Measurements from ENCODE around the gene TFCP2L1. TPM values are rescaled to one million over a fixed set of nuclear protein-coding genes. Genes with fewer than 3 reads are reported as not detected.
"Not testable (repeated sequence)": the region's sequence is repeated elsewhere in the genome, so short reads cannot be mapped to it uniquely, and the experiment has no call there.

Gene TFCP2L1, protein sequence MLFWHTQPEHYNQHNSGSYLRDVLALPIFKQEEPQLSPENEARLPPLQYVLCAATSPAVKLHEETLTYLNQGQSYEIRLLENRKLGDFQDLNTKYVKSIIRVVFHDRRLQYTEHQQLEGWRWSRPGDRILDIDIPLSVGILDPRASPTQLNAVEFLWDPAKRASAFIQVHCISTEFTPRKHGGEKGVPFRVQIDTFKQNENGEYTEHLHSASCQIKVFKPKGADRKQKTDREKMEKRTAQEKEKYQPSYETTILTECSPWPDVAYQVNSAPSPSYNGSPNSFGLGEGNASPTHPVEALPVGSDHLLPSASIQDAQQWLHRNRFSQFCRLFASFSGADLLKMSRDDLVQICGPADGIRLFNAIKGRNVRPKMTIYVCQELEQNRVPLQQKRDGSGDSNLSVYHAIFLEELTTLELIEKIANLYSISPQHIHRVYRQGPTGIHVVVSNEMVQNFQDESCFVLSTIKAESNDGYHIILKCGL
- under 1 TPM in 9 of 10 donors, not detected in 1; 0.02 to 0.60 (median 0.14) TPM for total RNA-seq
- under 1 TPM; 0.03 to 0.15 TPM for polyA plus RNA-seq
- long read RNA-seq, donor 1: 0 reads
- long read RNA-seq, donor 2: 0 reads
- long read RNA-seq, donor 3: 0 reads

DNA sequence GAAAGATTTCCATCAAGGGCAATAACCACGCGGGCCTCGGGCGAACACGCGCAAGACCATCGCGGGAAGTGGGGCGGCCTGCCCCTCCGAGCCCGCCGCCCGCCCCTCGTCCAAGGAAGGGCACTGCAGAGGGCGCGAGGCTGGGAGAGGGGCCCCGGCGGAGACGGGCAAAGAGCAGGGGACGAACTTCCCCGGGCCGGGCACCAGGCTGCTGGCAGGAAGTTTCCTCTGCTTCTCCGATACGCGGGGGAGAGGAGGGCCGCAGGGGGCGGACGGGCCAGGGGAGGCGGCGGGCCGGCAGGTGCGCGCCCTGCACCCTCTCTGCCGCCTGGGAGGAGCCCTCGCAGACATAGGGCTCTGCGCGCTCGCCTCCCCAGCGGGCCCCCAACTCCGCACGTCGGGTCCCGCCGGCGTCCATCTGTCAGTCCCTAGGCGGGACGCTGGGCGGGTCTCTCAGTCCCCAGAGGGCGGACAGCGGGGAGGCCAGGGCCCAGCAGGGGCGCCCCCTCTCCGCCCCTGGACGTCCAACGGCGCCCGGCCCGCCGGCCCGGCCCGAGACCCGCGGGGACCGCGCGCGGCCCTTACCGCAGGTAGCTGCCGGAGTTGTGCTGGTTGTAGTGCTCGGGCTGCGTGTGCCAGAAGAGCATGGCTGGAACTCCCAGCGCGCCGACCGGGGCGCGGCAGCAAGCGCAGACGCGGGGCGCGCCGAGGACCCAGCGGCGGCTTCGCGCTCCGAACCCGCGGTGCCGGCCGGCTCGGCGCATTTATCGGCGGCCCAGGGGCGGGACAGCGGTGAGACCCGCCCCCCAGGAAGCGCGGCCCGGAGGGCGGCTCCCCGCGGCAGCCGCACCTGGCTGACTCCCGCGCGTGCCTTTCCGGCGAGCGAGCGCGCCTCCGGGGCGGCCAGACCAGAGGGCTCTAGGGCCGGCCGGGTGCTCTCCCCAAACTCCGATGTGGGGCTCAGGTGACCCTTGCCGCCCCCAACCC lies at the start of gene TFCP2L1:
Gene TFCP2L1, minus strand, starts transcription at position 740 of the 987 bp plus-strand sequence. Its CDS starts 93 bp downstream, at position 647.
- H3K4me1 ChIP-seq: peaks cover 0 to 31% (median 12%) of the 10 kb centered on the region in 9 donors
- ATAC-seq (peak in 4 of 8 donors; percentile 18 to 42 (median 40)), DNase-seq (no peak)
- H3K36me3 ChIP-seq: no peaks in the 10 kb centered on the region
- no peak within 1 kb of the TSS for H3K27ac ChIP-seq
- intact Hi-C loops (cut with DNase I): loop anchor here in 1 of 10 donors (10.0 kb wide), 1 partner anchor 160 kb away; no protein-coding TSS in a partner anchor
- no peak for TF ChIP-seq CTCF (IDR thresholded peaks at IDR 0.05)
- no peaks in the 10 kb centered on the region for H3K9me3 ChIP-seq
- peak within 1 kb of the TSS; percentile 33 to 55 (median 46) for H3K4me3 ChIP-seq
- 1 to 2% methylated on average over 95 to 119 of the region's 119 CpGs for whole genome bisulfite sequencing, 2 donors
- H3K27me3 ChIP-seq: peaks cover 10 to 53% (median 46%) of the 10 kb centered on the region in 7 donors

DNA sequence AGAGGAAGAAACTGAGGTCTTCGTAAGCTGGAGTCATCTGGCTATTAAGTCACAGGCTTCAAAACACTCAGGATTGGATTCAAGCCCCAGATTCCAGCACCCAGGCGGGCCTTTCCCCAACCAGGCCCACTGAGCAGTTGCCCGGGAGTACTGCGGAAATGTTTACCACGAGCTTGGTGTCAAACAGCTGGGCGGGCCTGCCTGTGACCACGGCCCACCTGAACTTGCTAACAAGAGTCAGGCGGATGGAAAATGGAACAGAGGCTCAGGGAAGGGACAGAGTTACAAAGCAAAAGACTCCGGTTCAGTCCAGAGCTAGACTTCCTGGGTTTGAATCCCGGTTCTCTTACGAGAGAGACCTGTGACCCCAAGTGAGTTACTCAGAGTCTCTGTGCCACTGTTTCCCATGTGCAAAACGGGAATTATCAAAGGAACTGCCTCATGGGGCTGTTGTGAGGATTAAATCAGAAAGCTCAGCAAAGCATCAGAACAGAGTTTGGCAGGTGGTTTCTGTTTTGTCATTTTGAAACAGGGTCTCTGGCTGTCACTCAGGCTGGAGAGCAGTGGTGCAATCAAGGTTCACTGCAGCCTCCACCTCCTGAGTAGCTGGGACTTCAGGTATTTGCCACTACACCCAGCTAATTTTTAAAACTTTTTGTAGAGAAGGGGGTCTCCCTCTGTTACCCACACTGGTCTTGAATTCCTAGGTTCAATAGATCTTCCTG lies 49.0 kb upstream of the TFCP2L1 start:
- Histone ChIP-seq H3K4me1 (peaks cover 0 to 8% (median 0%) of the 10 kb centered on the region in 9 donors), H3K4me3 (no peak overlapping the region), H3K36me3 (peaks cover 0 to 23% (median 6%) of the 10 kb centered on the region in 9 donors), H3K27ac (no peak overlapping the region), H3K9me3 (no peaks in the 10 kb centered on the region), H3K27me3 (peaks cover 0 to 3% (median 0%) of the 10 kb centered on the region in 7 donors)
- 73 to 76% methylated on average over 12 of the region's 12 CpGs for WGBS, 2 donors
- no peak for TF ChIP-seq CTCF (IDR thresholded peaks at IDR 0.05)
- ATAC-seq (no peak), DNase-seq (no peak)
- intact Hi-C loops (cut with DNase I): no loop called here

GRCh38 chr2:121333231-121333630 lies 48.2 kb upstream of the TFCP2L1 start:
- WGBS, 2 donors: 77 to 82% methylated on average over 17 of the region's 17 CpGs
- DNase-seq: no peak
- H3K27me3 ChIP-seq: peaks cover 0 to 3% (median 0%) of the 10 kb centered on the region in 7 donors
- no peaks in the 10 kb centered on the region for H3K9me3 ChIP-seq
- H3K4me3 ChIP-seq: no peak overlapping the region
- H3K36me3 ChIP-seq: peaks cover 0 to 16% (median 2%) of the 10 kb centered on the region in 9 donors
- ATAC-seq: no peak
- no peak for TF ChIP-seq CTCF (IDR thresholded peaks at IDR 0.05)
- H3K27ac ChIP-seq: no peak overlapping the region
- intact Hi-C loops (cut with DNase I): no loop called here
- peaks cover 0 to 8% (median 0%) of the 10 kb centered on the region in 9 donors for H3K4me1 ChIP-seq

GRCh38 chr2:121331324-121331723 lies 46.3 kb upstream of the TFCP2L1 start:
- H3K9me3 ChIP-seq; H3K36me3 ChIP-seq; intact Hi-C loops (cut with DNase I); DNase-seq; H3K4me3 ChIP-seq; H3K27ac ChIP-seq; H3K27me3 ChIP-seq; H3K4me1 ChIP-seq; ATAC-seq: not testable (repeated sequence)
- 87 to 89% methylated on average over 8 of the region's 8 CpGs for WGBS, 2 donors
